H9 (cell line): Measurements from ENCODE around the gene SLC25A12. TPM values are rescaled to one million over a fixed set of nuclear protein-coding genes. Genes with fewer than 3 reads are reported as not detected.

ENCODE experiments used
- DNase-seq: peaks from one replicate; pipeline ENCODE4 v3.0.0-alpha.2; 2017
- H2AFZ ChIP-seq: one replicate; pipeline ENCODE4 v1.6.1; 2013; ENCODE audit warnings: mild to moderate bottlenecking, low read length, control low read depth, moderate library complexity
- H2AK5ac ChIP-seq: 2 replicates; pipeline ENCODE4 v1.6.1; 2013; ENCODE audit warnings: low read length, control low read depth, mixed read lengths; ENCODE audit not compliant: insufficient read length
- H2BK120ac ChIP-seq: one replicate; pipeline ENCODE4 v1.6.1; 2013; ENCODE audit warnings: low read depth, mild to moderate bottlenecking, low read length, control low read depth, inconsistent platforms; ENCODE audit not compliant: poor library complexity, severe bottlenecking
- H2BK12ac ChIP-seq: 2 replicates; pipeline ENCODE4 v1.6.1; 2013; ENCODE audit warnings: low read length, control low read depth, mixed read lengths, low read depth; ENCODE audit not compliant: insufficient read length
- H2BK15ac ChIP-seq: 2 replicates; pipeline ENCODE4 v1.6.1; 2013; ENCODE audit warnings: low read depth, low read length, control low read depth
- H2BK20ac ChIP-seq: one replicate; pipeline ENCODE4 v1.6.1; 2013; ENCODE audit warnings: low read depth, mild to moderate bottlenecking, low read length, control low read depth, inconsistent platforms; ENCODE audit not compliant: poor library complexity, severe bottlenecking
- H2BK5ac ChIP-seq: 2 replicates; pipeline ENCODE4 v1.6.1; 2013; ENCODE audit warnings: low read length, control low read depth, mixed read lengths; ENCODE audit not compliant: insufficient read length
- H3K14ac ChIP-seq: 2 replicates; pipeline ENCODE4 v1.6.1; 2013; ENCODE audit warnings: low read length, control low read depth; ENCODE audit not compliant: insufficient read depth
- H3K18ac ChIP-seq: 2 replicates; pipeline ENCODE4 v1.6.1; 2013; ENCODE audit warnings: low read depth, mild to moderate bottlenecking, mixed read lengths, low read length, control low read depth; ENCODE audit not compliant: insufficient read length
- H3K23ac ChIP-seq: 2 replicates; pipeline ENCODE4 v1.6.1; 2013; ENCODE audit warnings: low read length, control low read depth, mixed read lengths, low read depth; ENCODE audit not compliant: insufficient read length
- H3K23me2 ChIP-seq: 2 replicates; pipeline ENCODE4 v1.6.1; 2013; ENCODE audit warnings: low read depth, mild to moderate bottlenecking, mixed read lengths, low read length, control low read depth; ENCODE audit not compliant: insufficient read length, poor library complexity, severe bottlenecking
- H3K27ac ChIP-seq: 2 replicates; pipeline ENCODE4 v1.5.1; 2013; ENCODE audit warnings: low read length, control low read depth, mixed read lengths, low read depth; ENCODE audit not compliant: insufficient read length
- H3K27me3 ChIP-seq: 2 replicates; pipeline ENCODE4 v1.6.1; 2013; ENCODE audit warnings: low read length, control low read depth, inconsistent platforms; ENCODE audit not compliant: insufficient read depth
- H3K4ac ChIP-seq: 2 replicates; pipeline ENCODE4 v1.6.1; 2013; ENCODE audit warnings: low read depth, mild to moderate bottlenecking, control low read depth, inconsistent platforms, low read length, moderate library complexity
- H3K4me1 ChIP-seq: 2 replicates; pipeline ENCODE4 v1.6.1; 2013; ENCODE audit warnings: low read length, control low read depth, inconsistent platforms; ENCODE audit not compliant: insufficient read depth
- H3K4me2 ChIP-seq: 2 replicates; pipeline ENCODE4 v1.6.1; 2013; ENCODE audit warnings: low read length, control low read depth, mixed read lengths; ENCODE audit not compliant: insufficient read length, insufficient read depth
- H3K56ac ChIP-seq: 2 replicates; pipeline ENCODE4 v1.6.1; 2013; ENCODE audit warnings: low read depth, mild to moderate bottlenecking, mixed read lengths, low read length, control low read depth; ENCODE audit not compliant: insufficient read length
- H3K79me1 ChIP-seq: 2 replicates; pipeline ENCODE4 v1.6.1; 2013; ENCODE audit warnings: low read depth, mild to moderate bottlenecking, moderate library complexity, low read length, control low read depth, inconsistent platforms; ENCODE audit not compliant: insufficient read depth, poor library complexity, severe bottlenecking
- H3K79me2 ChIP-seq: 2 replicates; pipeline ENCODE4 v1.6.1; 2013; ENCODE audit warnings: low read length, control low read depth, inconsistent platforms; ENCODE audit not compliant: insufficient read depth
- H3K9ac ChIP-seq: 2 replicates; pipeline ENCODE4 v1.6.1; 2013; ENCODE audit warnings: low read length, control low read depth, mixed read lengths; ENCODE audit not compliant: insufficient read length; ENCODE audit errors: extremely low read depth
- H3K9me3 ChIP-seq: one replicate; pipeline ENCODE4 v1.6.1; 2013; ENCODE audit warnings: low read depth, low read length, inconsistent platforms; ENCODE audit not compliant: control insufficient read depth
- H3T11ph ChIP-seq: one replicate; pipeline ENCODE4 v1.6.1; 2013; ENCODE audit warnings: mild to moderate bottlenecking, low read length, control low read depth, inconsistent platforms
- H4K20me1 ChIP-seq: one replicate; pipeline ENCODE4 v1.6.1; 2013; ENCODE audit not compliant: control insufficient read depth, insufficient read length, insufficient read depth
- H4K5ac ChIP-seq: 2 replicates; pipeline ENCODE4 v1.6.1; 2013; ENCODE audit warnings: low read depth, mild to moderate bottlenecking, mixed read lengths, low read length, control low read depth; ENCODE audit not compliant: insufficient read length
- H4K8ac ChIP-seq: replicated peaks from 2 replicates; pipeline ENCODE4 v1.6.1; 2013; ENCODE audit warnings: low read length, control low read depth, mixed read lengths, low read depth; ENCODE audit not compliant: insufficient read length
- H4K91ac ChIP-seq: 2 replicates; pipeline ENCODE4 v1.6.1; 2013; ENCODE audit warnings: low read depth, mild to moderate bottlenecking, moderate library complexity, mixed read lengths, low read length, control low read depth; ENCODE audit not compliant: insufficient read length
- H3K27ac Mint-ChIP-seq, 3 experiments: 2 replicates in 2 of 3; 3 replicates in 1 of 3; pipeline ENCODE4 v1.8.0; 2020 to 2021; ENCODE audit warnings: mixed read lengths in 3 of 3, mild to moderate bottlenecking in 1 of 3, moderate library complexity in 1 of 3
- H3K27me3 Mint-ChIP-seq: 2 replicates; pipeline ENCODE4 v1.8.0; 2021; ENCODE audit warnings: low read depth, mild to moderate bottlenecking, moderate library complexity, mixed read lengths
- H3K36me3 Mint-ChIP-seq, 3 experiments: 2 replicates in 2 of 3; 3 replicates in 1 of 3; pipeline ENCODE4 v1.8.0; 2020 to 2021; ENCODE audit warnings: low read depth in 3 of 3, mixed read lengths in 3 of 3; ENCODE audit not compliant: insufficient read depth in 1 of 3
- H3K4me1 Mint-ChIP-seq, 2 experiments: 2 replicates each; pipeline ENCODE4 v1.8.0; 2020; ENCODE audit warnings: mixed read lengths in 2 of 2
- H3K4me3 Mint-ChIP-seq, 2 experiments: 2 replicates in 1 of 2; 3 replicates in 1 of 2; pipeline ENCODE4 v1.8.0; 2020 to 2021; ENCODE audit warnings: mild to moderate bottlenecking in 2 of 2, mixed read lengths in 2 of 2, moderate library complexity in 1 of 2
- H3K9me3 Mint-ChIP-seq, 2 experiments: 2 replicates in 1 of 2; 3 replicates in 1 of 2; pipeline ENCODE4 v1.8.0; 2020; ENCODE audit warnings: mild to moderate bottlenecking in 2 of 2, mixed read lengths in 2 of 2, moderate library complexity in 1 of 2
- CTCF ChIP-seq: fragments of 200-600 bp; sonication (generic); conservative IDR thresholded peaks from 3 replicates; pipeline ENCODE4 v1.8.0; 2021; ENCODE audit warnings: antibody characterized with exemption, mild to moderate bottlenecking
- WGBS: extraction: QIAGEN DNeasy Blood & Tissue Kit; methylation state at CpG from one replicate; pipeline ENCODE4 v1.1.7; 2013; ENCODE audit warnings: missing lambda C conversion rate, low lambda C conversion rate, mixed read lengths; ENCODE audit not compliant: insufficient read length; ENCODE audit errors: extremely low coverage; 5-methylcytosine and 5-hydroxymethylcytosine counted together
- total RNA-seq: library from RNA; stranded (reverse); gene quantifications from 2 replicates; pipeline ENCODE4 v1.2.1, GENCODE V29; 2021

The SLC25A12 gene
- total RNA-seq, 1 experiment from 2014 or later, result 10.1 TPM

- H3K4me1 Mint-ChIP-seq, result no peaks in the 10 kb centered on the region
- Histone ChIP-seq H3K4me1 (no peaks in the 10 kb centered on the region), H3K4me2 (no peak overlapping the region), H2AFZ (no peak overlapping the region), H3K23me2 (no peaks in the 10 kb centered on the region), H3K79me1 (no peaks in the 10 kb centered on the region), H4K20me1 (no peaks in the 10 kb centered on the region), H3K9me3 (no peaks in the 10 kb centered on the region), H3K18ac (no peak overlapping the region), H3T11ph (no peak overlapping the region), H3K14ac (no peak overlapping the region), H2AK5ac (no peak overlapping the region), H4K5ac (no peak overlapping the region), H2BK15ac (no peak overlapping the region), H3K79me2 (no peaks in the 10 kb centered on the region), H3K56ac (no peak overlapping the region), H2BK5ac (no peak overlapping the region), H3K27ac (no peak overlapping the region), H3K27me3 (no peaks in the 10 kb centered on the region), H2BK20ac (no peak overlapping the region), H2BK12ac (no peak overlapping the region), H4K91ac (no peak overlapping the region), H3K23ac (no peak overlapping the region), H4K8ac (no peak overlapping the region), H2BK120ac (no peak overlapping the region), H3K4ac (no peak overlapping the region), H3K9ac (no peak overlapping the region)
- no peak overlapping the region for H3K4me3 Mint-ChIP-seq
- H3K36me3 Mint-ChIP-seq, result no peaks in the 10 kb centered on the region
- H3K27me3 Mint-ChIP-seq, result no peaks in the 10 kb centered on the region
- DNase-seq, result no peak
- no peaks in the 10 kb centered on the region for H3K9me3 Mint-ChIP-seq
- H3K27ac Mint-ChIP-seq, result no peak overlapping the region
- no CpG with 5 or more reads among the region's 1 CpG for WGBS
- TF ChIP-seq CTCF, result no peak
Observed at GRCh38 chr2:171819453-171819852, 74.6 kb downstream of the SLC25A12 start.
